CD14-positive monocyte (primary cell): ENCODE measurements around the gene OR7A5. TPM values are rescaled to one million over a fixed set of nuclear protein-coding genes. Genes with fewer than 3 reads are reported as not detected.

Source experiments
- DNase-seq, 3 donors: peaks; one replicate each; pipeline ENCODE4 v3.0.0-alpha.2; 2011 to 2022
- H2AFZ ChIP-seq: 2 replicates; pipeline ENCODE4 v1.6.0; 2012; ENCODE audit warnings: mild to moderate bottlenecking, low read depth, low read length, inconsistent platforms; ENCODE audit not compliant: insufficient read depth, poor library complexity, severe bottlenecking
- H3K27ac ChIP-seq, 2 donors: 1 replicate in 1 of 2; 2 replicates in 1 of 2; pipeline ENCODE4 v1.5.1; 2012 to 2013; ENCODE audit warnings: low read length in 2 of 2, control low read depth in 1 of 2, inconsistent platforms in 1 of 2, low read depth in 1 of 2, mild to moderate bottlenecking in 1 of 2
- H3K27me3 ChIP-seq, 2 donors: one replicate each; pipeline versions ENCODE4 v1.6.0 to v1.6.1; 2011 to 2013; ENCODE audit warnings: low read length in 2 of 2; ENCODE audit not compliant: control insufficient read depth in 2 of 2, insufficient read depth in 2 of 2
- H3K36me3 ChIP-seq, 2 donors: replicated peaks in 1 of 2; 1 replicate in 1 of 2; 2 replicates in 1 of 2; pipeline versions ENCODE4 v1.5.1 to v1.6.1; 2012 to 2013; ENCODE audit warnings: low read length in 2 of 2, control low read depth in 1 of 2, inconsistent platforms in 1 of 2, mild to moderate bottlenecking in 1 of 2; ENCODE audit not compliant: insufficient read depth in 2 of 2, control insufficient read depth in 1 of 2
- H3K4me1 ChIP-seq, 2 donors: 1 replicate in 1 of 2; 2 replicates in 1 of 2; pipeline versions ENCODE4 v1.5.1 to v1.6.1; 2012 to 2013; ENCODE audit warnings: low read length in 2 of 2, control low read depth in 1 of 2, inconsistent platforms in 1 of 2, mild to moderate bottlenecking in 1 of 2, moderate library complexity in 1 of 2; ENCODE audit not compliant: insufficient read depth in 2 of 2, control insufficient read depth in 1 of 2
- H3K4me2 ChIP-seq: replicated peaks from 2 replicates; pipeline ENCODE3; 2012; ENCODE audit warnings: low read length, moderate library complexity, mild to moderate bottlenecking; ENCODE audit not compliant: poor library complexity, severe bottlenecking; ENCODE audit errors: extremely low read depth
- H3K4me3 ChIP-seq, 3 experiments: fragments of 200-600 bp in 1 of 3; sonication (generic) in 1 of 3; replicated peaks in 1 of 3; 1 replicate in 2 of 3; 2 replicates in 1 of 3; pipeline ENCODE4 v1.5.1; 2011 to 2013; ENCODE audit warnings: low read length in 3 of 3, mild to moderate bottlenecking in 3 of 3, control low read depth in 2 of 3, low read depth in 2 of 3, inconsistent platforms in 1 of 3, moderate library complexity in 1 of 3
- H3K79me2 ChIP-seq: 2 replicates; pipeline ENCODE4 v1.6.0; 2012; ENCODE audit warnings: mild to moderate bottlenecking, control low read depth, inconsistent platforms, low read length, moderate library complexity; ENCODE audit not compliant: insufficient read depth
- H3K9ac ChIP-seq: 2 replicates; pipeline ENCODE4 v1.6.0; 2017; ENCODE audit warnings: low read length, mild to moderate bottlenecking; ENCODE audit not compliant: insufficient read depth, poor library complexity, severe bottlenecking
- H3K9me3 ChIP-seq, 2 donors: replicated peaks in 1 of 2; 1 replicate in 1 of 2; 2 replicates in 1 of 2; pipeline versions ENCODE4 v1.5.1 to v1.6.1; 2012 to 2013; ENCODE audit warnings: low read length in 2 of 2, control low read depth in 1 of 2; ENCODE audit not compliant: control insufficient read depth in 1 of 2, insufficient read depth in 1 of 2
- H4K20me1 ChIP-seq: 2 replicates; pipeline ENCODE4 v1.6.0; 2012; ENCODE audit warnings: mild to moderate bottlenecking, low read length, control low read depth, moderate library complexity; ENCODE audit not compliant: insufficient read depth
- H3K27ac Mint-ChIP-seq, 7 donors: one replicate each; pipeline ENCODE4 v1.8.0; 2020; ENCODE audit warnings: mild to moderate bottlenecking in 7 of 7, mixed read lengths in 7 of 7, moderate library complexity in 6 of 7, inconsistent platforms in 2 of 7
- H3K27me3 Mint-ChIP-seq, 3 donors: one replicate each; pipeline ENCODE4 v1.8.0; 2021 to 2022; ENCODE audit warnings: low read depth in 3 of 3, mild to moderate bottlenecking in 3 of 3, mixed read lengths in 3 of 3, moderate library complexity in 3 of 3, inconsistent platforms in 1 of 3
- H3K36me3 Mint-ChIP-seq, 2 donors: one replicate each; pipeline ENCODE4 v1.8.0; 2020; ENCODE audit warnings: mixed read lengths in 2 of 2, inconsistent platforms in 1 of 2, mild to moderate bottlenecking in 1 of 2
- H3K4me1 Mint-ChIP-seq: one replicate; pipeline ENCODE4 v1.8.0; 2020; ENCODE audit warnings: mild to moderate bottlenecking, mixed read lengths
- H3K4me3 Mint-ChIP-seq, 2 donors: one replicate each; pipeline ENCODE4 v1.8.0; 2020; ENCODE audit warnings: mild to moderate bottlenecking in 2 of 2, mixed read lengths in 2 of 2, moderate library complexity in 1 of 2
- H3K9me3 Mint-ChIP-seq, 7 donors: one replicate each; pipeline ENCODE4 v1.8.0; 2020 to 2022; ENCODE audit warnings: mixed read lengths in 7 of 7, mild to moderate bottlenecking in 6 of 7, moderate library complexity in 6 of 7, inconsistent platforms in 2 of 7
- WGBS: methylation state at CpG from one replicate; pipeline ENCODE4 v1.1.5; 2013; ENCODE audit warnings: missing lambda C conversion rate; ENCODE audit not compliant: insufficient coverage; 5-methylcytosine and 5-hydroxymethylcytosine counted together
- intact Hi-C, 2 donors: fragments of 100-400 bp; cut with micrococcal nuclease; formaldehyde crosslinking; loops; one replicate each; pipeline versions ENCODE4 v1.15.0 to v1.15.1; 2023
- polyA plus RNA-seq, 3 donors: library from polyadenylated mRNA; depleted of rRNA in 1 of 3; unstranded in 2 of 3; stranded (reverse) in 1 of 3; fragments of 300-500 nt in 2 of 3; fragments of >200 nt in 1 of 3; fragmentation: Illumina TruSeq in 2 of 3; gene quantifications; 1 replicate in 2 of 3; 2 replicates in 1 of 3; pipeline ENCODE4 v1.2.3, GENCODE V29; 2012 to 2021
- TF ChIP-seq, protein P1 (sequence below): fragments of 200-600 bp; IDR thresholded peaks from one replicate; pipeline ENCODE4 v1.8.0; 2022; ENCODE audit warnings: antibody characterized with exemption, mild to moderate bottlenecking

The OR7A5 gene
- polyA plus RNA-seq, 3 donors, result not detected

DNA sequence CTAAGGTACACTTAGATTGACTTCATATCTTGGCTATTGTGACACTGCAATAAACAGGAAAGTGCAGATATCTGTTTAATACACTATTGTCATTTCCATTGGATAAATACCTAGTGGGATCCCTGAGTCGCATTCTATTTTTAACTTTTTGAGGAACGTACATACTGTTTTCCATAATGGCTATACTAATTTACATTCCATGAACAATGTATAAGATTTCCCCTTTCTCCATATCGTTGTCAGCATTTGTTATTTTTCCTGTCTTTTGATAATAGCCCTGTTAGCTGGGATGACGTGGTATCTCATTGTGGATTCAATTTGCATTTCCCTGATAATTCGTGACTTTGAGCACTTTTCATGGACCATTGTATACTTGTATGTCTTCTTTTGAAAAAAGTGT lies 33.5 kb upstream of the OR7A5 start:
- peaks cover 0 to 1% (median 0%) of the 10 kb centered on the region in 7 donors for H3K9me3 Mint-ChIP-seq
- Histone ChIP-seq H2AFZ (no peak overlapping the region), H3K4me2 (no peak overlapping the region), H3K9ac (no peak overlapping the region), H3K4me1 (no peaks in the 10 kb centered on the region), H3K9me3 (no peaks in the 10 kb centered on the region), H3K4me3 (no peak overlapping the region), H3K36me3 (no peaks in the 10 kb centered on the region), H4K20me1 (no peaks in the 10 kb centered on the region), H3K79me2 (no peaks in the 10 kb centered on the region), H3K27me3 (peaks cover 0 to 6% of the 10 kb centered on the region in 2 donors), H3K27ac (no peak overlapping the region)
- no peak for DNase-seq
- TF ChIP-seq, protein P1, sequence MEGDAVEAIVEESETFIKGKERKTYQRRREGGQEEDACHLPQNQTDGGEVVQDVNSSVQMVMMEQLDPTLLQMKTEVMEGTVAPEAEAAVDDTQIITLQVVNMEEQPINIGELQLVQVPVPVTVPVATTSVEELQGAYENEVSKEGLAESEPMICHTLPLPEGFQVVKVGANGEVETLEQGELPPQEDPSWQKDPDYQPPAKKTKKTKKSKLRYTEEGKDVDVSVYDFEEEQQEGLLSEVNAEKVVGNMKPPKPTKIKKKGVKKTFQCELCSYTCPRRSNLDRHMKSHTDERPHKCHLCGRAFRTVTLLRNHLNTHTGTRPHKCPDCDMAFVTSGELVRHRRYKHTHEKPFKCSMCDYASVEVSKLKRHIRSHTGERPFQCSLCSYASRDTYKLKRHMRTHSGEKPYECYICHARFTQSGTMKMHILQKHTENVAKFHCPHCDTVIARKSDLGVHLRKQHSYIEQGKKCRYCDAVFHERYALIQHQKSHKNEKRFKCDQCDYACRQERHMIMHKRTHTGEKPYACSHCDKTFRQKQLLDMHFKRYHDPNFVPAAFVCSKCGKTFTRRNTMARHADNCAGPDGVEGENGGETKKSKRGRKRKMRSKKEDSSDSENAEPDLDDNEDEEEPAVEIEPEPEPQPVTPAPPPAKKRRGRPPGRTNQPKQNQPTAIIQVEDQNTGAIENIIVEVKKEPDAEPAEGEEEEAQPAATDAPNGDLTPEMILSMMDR, result no peak
- intact Hi-C loops, result no loop called here
- peaks cover 1 to 9% (median 2%) of the 10 kb centered on the region in 3 donors for H3K27me3 Mint-ChIP-seq
- H3K36me3 Mint-ChIP-seq, result no peaks in the 10 kb centered on the region
- H3K4me3 Mint-ChIP-seq, result no peak overlapping the region
- no peak overlapping the region for H3K27ac Mint-ChIP-seq
- no CpG with 5 or more reads among the region's 5 CpGs for whole genome bisulfite sequencing
- H3K4me1 Mint-ChIP-seq, result no peaks in the 10 kb centered on the region

DNA sequence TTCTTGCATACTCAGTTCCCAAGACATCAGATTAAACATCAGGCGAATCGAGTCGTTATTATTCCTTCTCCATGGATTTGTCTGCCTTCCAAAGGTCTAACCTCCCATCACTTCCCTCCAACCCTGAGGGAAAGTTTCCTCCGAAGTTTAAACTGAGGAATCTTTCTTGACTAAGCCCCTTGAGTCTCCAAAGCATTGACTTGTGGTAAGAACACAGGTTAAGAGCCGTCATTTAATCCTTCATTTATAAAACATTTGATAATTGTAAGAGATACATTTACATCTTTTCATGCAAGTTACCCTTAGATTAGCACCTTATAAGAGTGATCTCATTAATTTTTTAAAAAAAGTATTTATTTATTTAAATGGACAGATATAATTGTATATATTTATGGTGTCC lies 13.8 kb upstream of the OR7A5 start, which contains the start of gene OR7A10:
OR7A10 (minus strand) TSS at position 101 of the 400 bp plus-strand sequence. CDS start 7,045 bp downstream, outside the sequence.
- TF ChIP-seq, protein P1, result no peak
- H4K20me1 ChIP-seq, result no peaks in the 10 kb centered on the region
- H3K4me1 ChIP-seq, result no peaks in the 10 kb centered on the region
- DNase-seq, result no peak
- no peaks in the 10 kb centered on the region for H3K9me3 ChIP-seq
- no peaks in the 10 kb centered on the region for H3K36me3 ChIP-seq
- Mint-ChIP-seq H3K36me3 (no peaks in the 10 kb centered on the region), H3K27me3 (peaks cover 2 to 8% (median 4%) of the 10 kb centered on the region in 3 donors), H3K4me3 (no peak within 1 kb of the TSS), H3K9me3 (no peaks in the 10 kb centered on the region), H3K4me1 (no peaks in the 10 kb centered on the region), H3K27ac (peak within 1 kb of the TSS in 1 of 7 donors; percentile 26)
- H3K9ac ChIP-seq, result no peak within 1 kb of the TSS
- H3K4me2 ChIP-seq, result no peak within 1 kb of the TSS
- no peaks in the 10 kb centered on the region for H3K79me2 ChIP-seq
- H3K4me3 ChIP-seq, result no peak within 1 kb of the TSS
- H3K27ac ChIP-seq, result no peak within 1 kb of the TSS
- 100% methylated on average over 2 of the region's 5 CpGs for WGBS
- no peak within 1 kb of the TSS for H2AFZ ChIP-seq
- H3K27me3 ChIP-seq, result no peaks in the 10 kb centered on the region
- intact Hi-C loops, result no loop called here
